Fibroblast of mammary gland (primary cell): ENCODE data around the gene PRR16.
A peak's percentile ranks its signal among the peaks of the same experiment; 100 is the strongest.
"Not testable (repeated sequence)": the region's sequence is repeated elsewhere in the genome, so short reads cannot be mapped to it uniquely, and the experiment has no call there.

Source experiments
- DNase-seq: peaks from one replicate; pipeline ENCODE4 v3.0.0-alpha.2; 2010; ENCODE audit warnings: low read depth
- H3K4me3 ChIP-seq: 2 replicates; pipeline ENCODE4 v1.5.1; 2011; ENCODE audit warnings: low read depth, mild to moderate bottlenecking, low read length, moderate library complexity; ENCODE audit not compliant: control insufficient read depth
- TF ChIP-seq, protein P1 (sequence below): conservative IDR thresholded peaks from 2 replicates; pipeline ENCODE4 v1.5.1; 2011; ENCODE audit warnings: low read depth, low read length, inconsistent platforms; ENCODE audit not compliant: control insufficient read depth, insufficient read depth

The PRR16 gene

GRCh38 chr5:120463991-120464626, at the start of gene PRR16:
Gene PRR16 (plus strand): TSS chr5:120464300.
- H3K4me3 ChIP-seq, result peak within 1 kb of the TSS; percentile 89
- TF ChIP-seq, protein P1, sequence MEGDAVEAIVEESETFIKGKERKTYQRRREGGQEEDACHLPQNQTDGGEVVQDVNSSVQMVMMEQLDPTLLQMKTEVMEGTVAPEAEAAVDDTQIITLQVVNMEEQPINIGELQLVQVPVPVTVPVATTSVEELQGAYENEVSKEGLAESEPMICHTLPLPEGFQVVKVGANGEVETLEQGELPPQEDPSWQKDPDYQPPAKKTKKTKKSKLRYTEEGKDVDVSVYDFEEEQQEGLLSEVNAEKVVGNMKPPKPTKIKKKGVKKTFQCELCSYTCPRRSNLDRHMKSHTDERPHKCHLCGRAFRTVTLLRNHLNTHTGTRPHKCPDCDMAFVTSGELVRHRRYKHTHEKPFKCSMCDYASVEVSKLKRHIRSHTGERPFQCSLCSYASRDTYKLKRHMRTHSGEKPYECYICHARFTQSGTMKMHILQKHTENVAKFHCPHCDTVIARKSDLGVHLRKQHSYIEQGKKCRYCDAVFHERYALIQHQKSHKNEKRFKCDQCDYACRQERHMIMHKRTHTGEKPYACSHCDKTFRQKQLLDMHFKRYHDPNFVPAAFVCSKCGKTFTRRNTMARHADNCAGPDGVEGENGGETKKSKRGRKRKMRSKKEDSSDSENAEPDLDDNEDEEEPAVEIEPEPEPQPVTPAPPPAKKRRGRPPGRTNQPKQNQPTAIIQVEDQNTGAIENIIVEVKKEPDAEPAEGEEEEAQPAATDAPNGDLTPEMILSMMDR, result no peak
- peak; percentile 63 for DNase-seq

DNA sequence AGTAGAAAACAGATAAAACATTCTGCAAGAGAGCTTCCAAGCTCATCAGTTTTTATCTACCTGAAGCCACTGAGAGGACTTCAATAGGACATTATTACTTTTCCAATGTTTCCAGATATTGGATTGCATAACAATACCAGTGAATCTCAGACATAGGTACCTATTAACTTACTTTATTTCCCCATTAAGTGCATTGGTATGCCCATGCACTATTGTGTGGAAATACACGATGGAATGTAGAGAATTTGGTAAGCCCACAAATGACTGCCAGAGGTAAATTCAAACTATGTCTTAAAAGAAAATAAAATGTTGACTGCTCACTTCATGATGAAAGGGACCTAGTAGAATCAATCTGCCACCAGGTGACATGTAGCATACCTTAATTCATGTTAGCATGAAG, 48.1 kb upstream of the PRR16 start:
- TF ChIP-seq, protein P1, result no peak
- no peak for DNase-seq
- no peak overlapping the region for H3K4me3 ChIP-seq

DNA sequence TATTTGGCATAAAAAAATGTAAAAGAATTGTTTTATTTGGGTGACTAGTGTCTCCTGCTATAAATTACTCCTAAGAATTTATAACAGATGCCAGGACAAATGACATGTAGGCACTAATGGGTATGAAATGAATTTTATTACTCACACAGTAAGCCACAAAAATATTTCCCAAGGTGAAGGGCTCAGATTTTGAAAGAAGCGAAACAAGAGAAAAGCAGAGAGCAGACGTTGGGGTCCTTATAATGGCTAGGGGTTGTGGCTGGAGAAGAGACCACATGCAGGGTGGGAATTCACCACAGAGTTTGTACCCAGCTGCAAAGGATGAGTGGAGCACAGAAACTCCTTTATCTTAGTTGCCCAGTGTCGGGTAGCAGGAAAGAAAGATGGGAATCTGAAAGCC, 45.0 kb upstream of the PRR16 start:
- TF ChIP-seq, protein P1, result no peak
- H3K4me3 ChIP-seq, result no peak overlapping the region
- no peak for DNase-seq

DNA sequence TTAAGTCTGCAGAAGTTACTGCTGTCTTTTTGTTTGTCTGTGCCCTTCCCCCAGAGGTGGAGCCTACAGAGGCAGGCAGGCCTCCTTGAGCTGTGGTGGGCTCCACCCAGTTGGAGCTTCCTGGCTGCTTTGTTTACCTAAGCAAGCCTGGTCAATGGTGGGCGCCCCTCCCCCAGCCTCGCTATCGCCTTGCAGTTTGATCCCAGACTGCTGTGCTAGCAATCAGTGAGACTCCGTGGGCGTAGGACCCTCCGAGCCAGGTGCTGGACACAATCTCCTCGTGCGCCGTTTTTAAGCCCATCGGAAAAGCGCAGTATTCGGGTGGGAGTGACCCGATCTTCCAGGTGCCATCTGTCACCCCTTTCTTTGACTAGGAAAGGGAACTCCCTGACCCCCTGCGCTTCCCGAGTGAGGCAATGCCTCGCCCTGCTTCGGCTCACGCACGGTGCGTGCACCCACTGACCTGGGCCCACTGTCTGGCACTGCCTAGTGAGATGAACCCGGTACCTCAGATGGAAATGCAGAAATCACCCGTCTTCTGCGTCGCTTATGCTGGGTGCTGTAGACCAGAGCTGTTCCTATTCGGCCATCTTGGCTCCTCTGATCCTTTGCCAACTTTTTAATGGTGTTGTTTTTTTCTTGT, 37.3 kb upstream of the PRR16 start:
- not testable (repeated sequence) for DNase-seq

GRCh38 chr5:120430572-120430971, 33.5 kb upstream of the PRR16 start:
- TF ChIP-seq, protein P1, result no peak
- no peak for DNase-seq

More for the DNA sequence above, 37.3 kb upstream of the PRR16 start:
- not testable (repeated sequence) for H3K4me3 ChIP-seq

GRCh38 chr5:120432861-120433260, 31.2 kb upstream of the PRR16 start:
- DNase-seq, result no peak
- no peak overlapping the region for H3K4me3 ChIP-seq
- TF ChIP-seq, protein P1, result no peak

More at GRCh38 chr5:120430572-120430971, 33.5 kb upstream of the PRR16 start:
- no peak overlapping the region for H3K4me3 ChIP-seq

GRCh38 chr5:120435129-120435528, 29.0 kb upstream of the PRR16 start:
- TF ChIP-seq, protein P1, result no peak
- no peak for DNase-seq
- H3K4me3 ChIP-seq, result no peak overlapping the region
